HTR-8/SVneo (cell line): ENCODE results near the gene STK38L.

Experiments used
- DNase-seq: peaks from one replicate; pipeline ENCODE4 v3.0.0; 2011; ENCODE audit warnings: low spot score, mixed read lengths; ENCODE audit not compliant: insufficient read length
- FAIRE-seq: peaks from 2 replicates; lab custom pipeline; 2011; peaks lifted over from hg19 to GRCh38; lab: Jason Lieb, UNC

Gene STK38L

DNA sequence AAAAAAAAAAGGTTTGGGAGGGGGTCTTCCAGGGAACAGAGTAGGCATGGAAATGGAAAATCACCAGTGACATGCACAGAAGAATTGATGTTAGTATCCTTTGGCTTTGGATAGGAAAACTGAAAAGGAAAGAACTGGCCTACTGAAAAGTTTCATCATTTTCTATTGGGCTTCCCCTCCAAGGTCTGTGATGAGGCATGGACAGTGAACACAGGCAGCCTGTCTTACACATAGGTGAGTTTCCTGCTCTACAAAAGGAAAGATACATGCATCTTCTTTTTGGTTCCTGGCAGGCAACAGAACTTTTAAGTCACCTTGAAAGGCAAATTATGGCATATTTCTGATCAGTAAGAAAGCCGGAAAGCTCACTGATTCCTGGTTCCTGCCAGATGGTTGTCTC, 94.4 kb downstream of the STK38L start:
- no peak for DNase-seq
- no peak for FAIRE-seq

DNA sequence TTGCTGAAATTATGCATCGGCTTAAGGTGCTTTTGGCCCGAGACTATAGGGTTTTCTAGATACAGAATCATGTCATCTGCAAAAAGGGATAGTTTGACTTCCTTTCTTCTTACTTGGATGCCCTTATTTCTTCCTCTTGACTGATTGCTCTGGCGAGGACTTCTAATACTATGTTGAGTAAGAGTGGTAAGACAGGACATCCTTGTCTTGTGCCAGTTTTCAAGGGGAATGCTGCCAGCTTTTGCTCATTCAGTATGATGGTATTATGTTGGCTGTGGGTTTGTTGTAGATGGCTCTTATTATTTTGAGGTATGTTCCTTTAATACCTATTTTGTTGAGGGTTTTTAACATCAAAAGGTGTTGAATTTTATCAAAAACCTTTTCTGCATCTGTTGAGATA, 96.9 kb downstream of the STK38L start:
- no peak for FAIRE-seq

DNA sequence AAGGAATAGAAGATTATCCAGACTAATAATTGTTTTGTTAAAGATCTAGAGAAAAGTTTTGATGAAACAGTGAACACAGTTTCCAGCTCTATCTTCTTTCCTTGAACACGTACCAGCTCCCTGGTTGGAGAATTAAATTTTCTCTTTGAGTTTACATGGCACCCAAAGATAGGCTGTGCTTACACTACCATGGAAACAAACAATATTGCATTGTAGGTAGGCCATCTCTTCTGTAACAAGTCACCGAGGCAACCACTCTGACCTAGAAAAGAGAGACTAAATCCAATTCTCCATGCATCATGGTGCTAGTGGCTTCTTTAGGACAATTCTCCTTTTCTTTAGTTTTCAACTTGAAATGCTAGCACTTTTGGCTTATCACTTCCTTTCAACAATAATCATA, 98.5 kb downstream of the STK38L start:
- no peak for DNase-seq
- FAIRE-seq, result no peak

More for the DNA sequence above, 96.9 kb downstream of the STK38L start:
- no peak for DNase-seq

DNA sequence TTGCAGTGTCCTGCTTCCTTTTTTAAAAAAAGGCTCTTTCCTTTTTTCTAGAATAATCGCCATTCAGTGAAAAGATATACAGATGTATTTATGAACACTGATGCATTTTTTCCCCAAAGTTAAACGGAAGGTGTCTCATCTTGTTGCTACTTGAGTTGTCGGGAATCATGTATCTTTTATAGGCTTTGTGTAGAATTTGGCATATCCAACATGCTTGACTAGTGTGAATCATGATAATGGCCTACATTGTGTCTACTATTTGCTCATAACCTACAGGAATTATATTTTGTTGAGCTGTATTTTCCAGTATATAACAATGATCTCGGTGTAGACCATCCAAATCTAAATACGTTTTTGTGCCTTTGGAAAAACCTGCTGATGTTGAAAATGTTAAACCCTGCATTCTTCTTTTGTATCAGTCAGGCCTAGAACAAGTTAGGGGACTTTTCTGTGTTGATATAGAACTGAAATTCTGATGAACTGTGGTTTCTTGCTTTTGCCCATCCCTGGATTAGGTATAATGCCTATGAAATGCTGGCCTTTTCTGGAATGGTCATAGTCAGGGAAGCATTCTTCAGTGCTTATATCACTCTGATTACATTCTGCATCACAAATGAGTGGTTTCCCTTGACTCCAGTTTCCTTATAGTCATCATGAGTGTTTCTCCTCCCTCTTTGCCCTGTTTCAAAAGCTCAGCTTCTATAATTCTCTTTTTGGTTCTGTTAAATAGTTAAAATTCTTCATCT, 99.3 kb downstream of the STK38L start:
- DNase-seq, result peak; percentile 69
- peak; percentile 73 for FAIRE-seq

DNA sequence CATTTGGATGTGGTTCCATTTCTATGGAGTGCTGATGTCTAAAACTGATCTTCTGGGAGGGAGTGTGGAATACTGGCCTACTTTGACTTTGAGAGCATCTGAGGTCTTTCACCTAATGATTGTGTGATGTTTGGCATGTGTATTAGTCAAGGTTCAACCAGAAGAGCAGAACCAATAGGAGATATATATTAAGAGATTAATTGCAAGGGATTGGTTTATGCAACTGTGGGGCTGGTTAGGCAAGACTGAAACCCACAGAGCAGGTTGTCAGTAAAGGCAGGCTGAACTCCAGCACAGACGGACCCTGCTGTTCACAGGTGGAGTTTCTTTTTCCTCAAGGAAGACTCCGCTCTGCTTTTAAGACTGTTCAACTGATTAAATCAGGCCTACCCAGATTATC, 100.2 kb downstream of the STK38L start:
- DNase-seq, result no peak
- FAIRE-seq, result no peak

DNA sequence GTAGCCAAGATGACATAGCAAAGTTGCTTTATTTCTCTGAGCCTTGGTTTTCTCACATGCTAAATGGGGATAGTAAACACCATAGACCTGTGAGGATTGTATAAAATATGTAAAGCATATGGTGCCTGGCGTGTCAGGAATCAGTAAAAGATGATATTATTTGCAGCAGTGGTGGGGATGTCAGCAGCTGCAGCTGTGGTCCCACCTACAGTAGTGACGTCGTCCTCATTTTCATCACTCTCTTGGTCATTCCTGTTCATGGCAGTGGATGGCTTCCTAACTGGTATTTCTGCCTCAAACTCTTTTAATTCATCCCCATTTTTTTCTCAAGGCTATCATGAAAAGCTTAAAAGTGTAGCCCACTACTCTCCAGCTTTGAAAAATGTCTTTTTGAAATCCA, 100.7 kb downstream of the STK38L start:
- DNase-seq (no peak), FAIRE-seq (peak; percentile 62)

DNA sequence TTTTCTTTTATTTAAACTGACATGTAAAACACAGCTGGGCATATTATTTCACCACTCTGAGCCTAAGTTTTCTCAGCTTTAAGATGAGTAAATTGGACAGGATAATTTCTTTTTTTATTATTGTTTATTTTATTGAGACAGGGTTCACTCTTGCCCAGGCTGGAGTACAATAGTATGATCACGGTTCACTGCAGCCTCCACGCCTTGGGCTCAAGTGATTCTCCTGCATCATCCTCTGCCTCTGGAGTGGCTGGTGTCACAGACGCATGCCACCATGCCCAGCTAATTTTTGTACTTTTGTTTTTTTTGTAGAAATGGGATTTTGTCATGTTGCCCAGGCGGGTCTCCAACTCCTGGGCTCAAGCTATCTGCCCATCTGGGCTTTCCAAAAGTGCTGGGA, 101.3 kb downstream of the STK38L start:
- FAIRE-seq, result no peak
- no peak for DNase-seq

DNA sequence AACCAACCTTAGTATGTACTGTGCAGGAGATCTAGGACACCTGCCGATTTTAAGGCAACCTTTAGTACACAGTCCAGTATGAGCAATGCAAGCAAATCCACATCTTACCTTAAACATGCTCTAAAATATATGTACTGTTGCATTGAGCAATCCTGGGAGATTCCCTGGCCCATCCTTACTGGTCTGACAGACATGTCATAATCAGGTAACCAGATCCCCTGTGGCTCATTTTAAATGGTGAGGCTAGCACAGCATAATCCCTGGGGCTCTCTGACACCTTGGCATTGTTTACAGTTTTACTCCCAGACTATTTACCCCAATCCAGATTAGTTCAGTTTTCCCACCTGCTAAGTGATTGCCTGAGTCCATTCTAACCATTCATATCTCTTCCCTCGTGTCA, 103.7 kb downstream of the STK38L start:
- FAIRE-seq (no peak), DNase-seq (no peak)

DNA sequence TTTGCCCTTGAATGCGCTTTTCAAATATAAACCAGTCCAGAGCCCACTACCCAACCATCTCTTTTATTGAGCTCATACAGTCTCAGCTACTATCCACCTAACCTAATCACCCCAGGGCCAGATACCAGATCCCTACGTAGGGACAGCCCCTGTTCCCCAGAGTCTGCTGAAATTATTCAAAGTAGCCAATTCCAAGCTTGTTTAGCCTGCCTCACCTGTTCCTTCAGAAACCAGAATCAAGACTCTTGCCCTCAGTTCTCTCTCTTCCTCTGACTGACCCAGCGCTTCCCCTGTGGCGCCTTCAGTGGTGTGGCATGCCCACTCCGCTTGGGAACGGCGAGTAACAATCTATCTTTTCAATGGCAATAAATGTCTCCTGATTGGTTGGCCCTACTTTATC, 107.4 kb downstream of the STK38L start:
- FAIRE-seq (no peak), DNase-seq (no peak)

DNA sequence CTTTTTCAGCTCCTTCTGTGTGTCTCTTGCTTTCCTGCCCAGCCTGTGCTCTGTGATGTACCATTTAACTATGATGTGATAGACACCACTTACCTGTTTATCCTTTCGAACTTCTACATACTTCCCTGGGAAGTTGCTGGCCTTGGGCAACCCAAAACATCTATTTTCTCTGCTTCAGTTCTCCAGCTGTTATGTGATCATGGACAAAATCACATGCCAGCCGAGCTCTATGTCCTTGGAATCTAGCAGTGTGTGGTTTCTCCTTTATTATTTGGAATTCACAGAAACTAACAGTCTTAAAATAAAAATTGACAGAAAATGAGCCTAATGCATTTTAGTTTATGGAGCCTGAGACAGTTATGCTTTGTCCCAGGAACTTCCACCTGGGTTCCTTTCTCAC, 111.4 kb downstream of the STK38L start:
- no peak for DNase-seq
- FAIRE-seq, result no peak

DNA sequence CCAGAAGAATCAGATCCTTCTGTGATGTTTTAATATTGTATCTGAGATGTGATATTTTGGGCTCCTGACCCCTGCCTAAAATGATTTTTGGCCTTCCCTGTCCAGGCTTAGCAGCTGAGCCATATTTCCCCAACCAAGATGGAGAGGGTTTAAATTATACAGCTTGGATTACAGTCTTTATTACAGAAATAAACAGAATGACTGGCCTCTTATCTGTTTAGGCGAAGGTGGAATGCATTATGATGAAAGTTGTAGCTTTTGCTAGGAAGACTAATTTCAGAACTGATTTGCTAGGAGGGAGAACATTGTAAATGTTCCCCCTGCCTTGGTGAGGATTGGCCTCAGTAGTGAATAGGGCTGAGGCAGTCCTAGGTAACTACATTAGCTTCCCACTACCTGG, 111.9 kb downstream of the STK38L start:
- no peak for DNase-seq
- no peak for FAIRE-seq

DNA sequence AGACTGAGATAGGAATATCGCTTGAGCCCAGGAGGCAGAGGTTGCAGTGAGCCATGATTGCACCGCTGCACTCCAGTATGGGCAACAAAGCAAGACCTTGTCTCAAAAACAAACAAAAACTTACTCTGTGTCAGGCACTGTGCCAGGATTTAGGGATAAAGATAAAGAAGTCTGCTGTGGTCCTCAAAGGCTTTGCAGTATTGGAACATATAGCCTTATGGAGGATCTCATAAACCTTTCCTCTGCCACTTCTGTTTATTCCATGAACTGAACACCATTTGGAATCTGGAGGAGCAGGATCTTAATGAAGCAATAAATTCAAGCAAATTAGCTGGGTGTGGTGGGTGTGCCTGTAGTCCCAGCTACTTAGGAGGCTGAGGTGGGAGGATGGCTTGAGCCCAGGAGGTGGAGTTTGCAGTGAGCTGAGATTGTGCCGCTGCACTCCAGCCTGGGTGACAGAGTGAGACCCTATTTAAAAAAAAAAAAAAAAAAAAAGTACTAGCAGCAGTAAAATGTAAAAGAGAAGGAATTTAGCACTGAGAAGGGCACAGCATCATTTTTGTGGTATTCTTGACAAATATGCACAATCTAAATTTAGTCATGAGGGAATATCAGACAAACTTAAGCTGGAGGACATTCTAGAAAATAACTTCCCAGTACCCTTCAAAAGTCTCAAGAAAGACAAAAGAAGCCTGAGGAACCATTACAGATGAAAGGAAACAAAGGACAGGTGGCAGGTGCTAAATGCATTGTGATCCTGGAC, 115.7 kb downstream of the STK38L start:
- DNase-seq (no peak), FAIRE-seq (no peak)

DNA sequence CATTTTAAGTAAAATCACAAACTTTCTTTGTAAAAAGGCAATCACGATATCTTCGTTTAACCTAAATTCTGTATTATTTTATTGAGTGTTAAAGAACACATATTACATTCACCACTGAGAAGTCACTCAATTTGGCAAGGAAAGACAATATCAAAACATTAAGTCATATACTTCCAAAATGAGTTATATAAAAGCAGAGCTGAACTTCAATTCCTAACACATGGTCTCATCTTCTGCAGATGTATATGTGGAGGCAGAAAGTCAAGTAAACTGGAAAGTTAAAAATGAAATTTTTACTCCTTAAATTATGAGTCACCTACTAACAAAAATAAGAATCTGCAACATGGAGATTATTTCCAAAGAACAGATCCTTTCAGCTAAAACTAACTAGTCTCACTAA, 117.3 kb downstream of the STK38L start:
- DNase-seq (no peak), FAIRE-seq (no peak)

DNA sequence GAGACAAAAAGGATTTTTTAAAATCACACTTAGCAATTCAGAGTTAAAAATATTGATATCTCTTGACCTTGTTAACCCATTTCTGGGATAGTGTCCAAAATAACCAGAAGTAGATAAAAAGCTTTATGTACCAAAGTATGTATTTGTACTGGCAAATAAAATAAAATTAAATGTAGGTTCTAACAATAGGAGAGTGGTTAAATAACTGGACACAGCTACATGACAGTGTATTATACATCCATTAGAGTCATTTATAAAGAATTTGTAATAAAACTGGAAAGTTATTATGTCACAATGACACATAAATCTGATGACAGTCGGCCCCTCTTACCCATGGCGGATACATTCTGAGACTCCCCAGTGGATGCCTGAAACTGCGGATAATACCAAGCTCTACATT, 122.5 kb downstream of the STK38L start:
- FAIRE-seq (peak; percentile 36), DNase-seq (peak; percentile 22)

DNA sequence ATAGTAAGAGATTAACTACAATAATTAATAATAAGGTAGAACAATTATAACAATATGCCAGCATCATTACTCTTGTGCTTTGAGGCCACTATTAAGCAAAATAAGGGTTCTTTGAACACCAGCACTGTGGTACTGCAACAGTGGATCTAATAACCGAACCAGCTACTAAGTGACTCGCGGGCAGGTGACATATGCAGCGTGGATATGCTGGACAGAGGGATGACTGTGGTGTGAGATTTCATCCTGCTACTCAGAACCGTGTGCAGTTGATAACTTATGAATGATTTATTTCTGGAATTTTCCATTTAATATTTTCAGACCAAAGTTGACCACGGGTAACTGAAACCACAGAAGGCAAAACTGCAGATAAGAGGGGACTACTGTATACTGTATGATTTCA, 123.0 kb downstream of the STK38L start:
- FAIRE-seq (peak; percentile 88), DNase-seq (no peak)
